ENCODE results near the gene NOS1. TPM values are rescaled to one million over a fixed set of nuclear protein-coding genes. Genes with fewer than 3 reads are reported as not detected.
"Not testable (repeated sequence)": the region's sequence is repeated elsewhere in the genome, so short reads cannot be mapped to it uniquely, and the experiment has no call there.

NOS1 gene
- total and polyA plus RNA-seq, 2 donors (not counting 1 experiment from before 2014, with no cell fraction given): under 0.01 TPM; not detected in 1

GRCh38 chr12:117402363-117402762 lies 40.9 kb upstream of the NOS1 start:
- no peaks in the 10 kb centered on the region for H4K20me1 ChIP-seq (ENCODE audit: control insufficient read depth, extremely low read depth, insufficient read depth, low read length)
- H3K9me3 ChIP-seq (ENCODE audit: control insufficient read depth, insufficient read depth, low read depth, low read length): no peaks in the 10 kb centered on the region
- H3K4me2 ChIP-seq (ENCODE audit: extremely low read depth, insufficient read depth, low read length): no peak overlapping the region
- no peaks in the 10 kb centered on the region for H3K36me3 ChIP-seq (ENCODE audit: control insufficient read depth, insufficient read depth, low read length)
- H3K4me1 ChIP-seq (ENCODE audit: control insufficient read depth, extremely low read depth, insufficient read depth, low read length): no peaks in the 10 kb centered on the region
- H3K79me2 ChIP-seq (ENCODE audit: control insufficient read depth, insufficient read depth, low read length): no peaks in the 10 kb centered on the region
- no peak for DNase-seq (ENCODE audit: low read depth in 2 of 2)
- H3K27ac ChIP-seq (ENCODE audit: insufficient read depth, low read length): no peak overlapping the region
- no peak overlapping the region for H2AFZ ChIP-seq (ENCODE audit: low read length)
- H3K27me3 ChIP-seq (ENCODE audit: control insufficient read depth, insufficient read depth, low read length): no peaks in the 10 kb centered on the region
- no peak overlapping the region for H3K4me3 ChIP-seq (replicated peaks in 1 of 4; ENCODE audit: control extremely low read depth in 1 of 4, insufficient read depth in 1 of 4, low read depth in 3 of 4, low read length in 4 of 4)
- TF ChIP-seq EZH2 (IDR thresholded peaks at IDR 0.05; ENCODE audit: low read length, missing control alignments): no peak
- TF ChIP-seq, protein P1, sequence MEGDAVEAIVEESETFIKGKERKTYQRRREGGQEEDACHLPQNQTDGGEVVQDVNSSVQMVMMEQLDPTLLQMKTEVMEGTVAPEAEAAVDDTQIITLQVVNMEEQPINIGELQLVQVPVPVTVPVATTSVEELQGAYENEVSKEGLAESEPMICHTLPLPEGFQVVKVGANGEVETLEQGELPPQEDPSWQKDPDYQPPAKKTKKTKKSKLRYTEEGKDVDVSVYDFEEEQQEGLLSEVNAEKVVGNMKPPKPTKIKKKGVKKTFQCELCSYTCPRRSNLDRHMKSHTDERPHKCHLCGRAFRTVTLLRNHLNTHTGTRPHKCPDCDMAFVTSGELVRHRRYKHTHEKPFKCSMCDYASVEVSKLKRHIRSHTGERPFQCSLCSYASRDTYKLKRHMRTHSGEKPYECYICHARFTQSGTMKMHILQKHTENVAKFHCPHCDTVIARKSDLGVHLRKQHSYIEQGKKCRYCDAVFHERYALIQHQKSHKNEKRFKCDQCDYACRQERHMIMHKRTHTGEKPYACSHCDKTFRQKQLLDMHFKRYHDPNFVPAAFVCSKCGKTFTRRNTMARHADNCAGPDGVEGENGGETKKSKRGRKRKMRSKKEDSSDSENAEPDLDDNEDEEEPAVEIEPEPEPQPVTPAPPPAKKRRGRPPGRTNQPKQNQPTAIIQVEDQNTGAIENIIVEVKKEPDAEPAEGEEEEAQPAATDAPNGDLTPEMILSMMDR (conservative IDR thresholded peaks at IDR 0.05 in 1 of 2, IDR thresholded peaks at IDR 0.05 in 1 of 2; ENCODE audit: low read depth in 1 of 2, low read length in 2 of 2): no peak
- H3K9ac ChIP-seq (ENCODE audit: insufficient read depth, low read length): no peak overlapping the region

DNA sequence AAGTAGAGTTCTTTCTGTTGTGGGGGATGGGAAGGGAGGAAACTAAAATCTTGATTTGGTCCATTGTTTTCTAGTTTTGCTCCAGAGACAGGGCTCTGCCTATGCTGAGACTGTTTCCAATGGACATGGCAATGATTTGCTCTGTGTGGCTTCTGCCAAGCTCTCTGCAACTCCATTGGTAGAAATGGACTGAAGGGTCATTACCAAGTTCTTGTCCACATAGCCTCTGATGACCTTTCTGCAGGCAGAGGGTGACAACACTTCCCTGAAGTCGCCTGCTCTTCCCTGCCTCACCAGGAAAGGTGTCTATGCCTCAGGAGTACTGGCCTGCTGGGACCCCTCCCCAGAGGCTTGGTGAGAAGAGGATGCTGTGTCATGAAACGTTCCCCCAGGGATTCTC lies 39.5 kb upstream of the NOS1 start:
- Histone ChIP-seq H3K27ac (ENCODE audit: insufficient read depth, low read length) (no peak overlapping the region), H3K9me3 (ENCODE audit: control insufficient read depth, insufficient read depth, low read depth, low read length) (no peaks in the 10 kb centered on the region), H2AFZ (ENCODE audit: low read length) (no peak overlapping the region), H3K36me3 (ENCODE audit: control insufficient read depth, insufficient read depth, low read length) (no peaks in the 10 kb centered on the region), H3K27me3 (ENCODE audit: control insufficient read depth, insufficient read depth, low read length) (no peaks in the 10 kb centered on the region), H3K9ac (ENCODE audit: insufficient read depth, low read length) (no peak overlapping the region), H3K4me1 (ENCODE audit: control insufficient read depth, extremely low read depth, insufficient read depth, low read length) (no peaks in the 10 kb centered on the region), H3K4me2 (ENCODE audit: extremely low read depth, insufficient read depth, low read length) (no peak overlapping the region), H4K20me1 (ENCODE audit: control insufficient read depth, extremely low read depth, insufficient read depth, low read length) (no peaks in the 10 kb centered on the region), H3K79me2 (ENCODE audit: control insufficient read depth, insufficient read depth, low read length) (no peaks in the 10 kb centered on the region), H3K4me3 (replicated peaks in 1 of 4; ENCODE audit: control extremely low read depth in 1 of 4, insufficient read depth in 1 of 4, low read depth in 3 of 4, low read length in 4 of 4) (no peak overlapping the region)
- TF ChIP-seq, protein P1 (conservative IDR thresholded peaks at IDR 0.05 in 1 of 2, IDR thresholded peaks at IDR 0.05 in 1 of 2; ENCODE audit: low read depth in 1 of 2, low read length in 2 of 2): no peak
- no peak for TF ChIP-seq EZH2 (IDR thresholded peaks at IDR 0.05; ENCODE audit: low read length, missing control alignments)
- no peak for DNase-seq (ENCODE audit: low read depth in 2 of 2)

DNA sequence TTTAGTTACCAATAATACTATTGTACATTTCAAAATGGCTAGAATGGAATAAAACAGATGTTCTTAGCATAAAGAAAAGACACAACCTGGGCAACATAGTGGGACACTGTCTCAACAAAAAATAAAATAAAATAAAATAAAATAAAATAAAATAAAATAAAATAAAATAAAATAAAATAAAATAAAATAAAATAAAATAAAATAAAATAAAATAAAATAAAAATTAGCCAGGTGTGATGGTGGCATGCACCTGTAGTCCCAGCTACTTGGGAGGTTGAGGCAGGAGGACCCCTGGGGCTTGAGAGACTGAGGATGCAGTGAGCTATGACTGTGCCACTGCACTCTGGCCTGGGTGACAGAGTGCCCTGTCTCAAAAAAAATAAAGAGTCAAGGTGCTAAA lies 37.1 kb upstream of the NOS1 start:
- H4K20me1 ChIP-seq (ENCODE audit: control insufficient read depth, extremely low read depth, insufficient read depth, low read length); H3K79me2 ChIP-seq (ENCODE audit: control insufficient read depth, insufficient read depth, low read length); H3K4me2 ChIP-seq (ENCODE audit: extremely low read depth, insufficient read depth, low read length); H2AFZ ChIP-seq (ENCODE audit: low read length); H3K9me3 ChIP-seq (ENCODE audit: control insufficient read depth, insufficient read depth, low read depth, low read length); H3K36me3 ChIP-seq (ENCODE audit: control insufficient read depth, insufficient read depth, low read length); H3K9ac ChIP-seq (ENCODE audit: insufficient read depth, low read length); DNase-seq (ENCODE audit: low read depth in 2 of 2); H3K4me1 ChIP-seq (ENCODE audit: control insufficient read depth, extremely low read depth, insufficient read depth, low read length); H3K4me3 ChIP-seq (replicated peaks in 1 of 4; ENCODE audit: control extremely low read depth in 1 of 4, insufficient read depth in 1 of 4, low read depth in 3 of 4, low read length in 4 of 4); H3K27ac ChIP-seq (ENCODE audit: insufficient read depth, low read length); H3K27me3 ChIP-seq (ENCODE audit: control insufficient read depth, insufficient read depth, low read length): not testable (repeated sequence)

All from fibroblast of lung (primary cell).